Astrocyte (in vitro differentiated cells and primary cell): ENCODE measurements around the gene LFNG.

Experiments
- EZH2 ChIP-seq: IDR thresholded peaks from 2 replicates; pipeline ENCODE4 v1.6.1; 2012; ENCODE audit warnings: mild to moderate bottlenecking, low read length, inconsistent platforms; ENCODE audit not compliant: insufficient read depth
- TF ChIP-seq, protein P1 (sequence below): IDR thresholded peaks from 2 replicates; pipeline ENCODE4 v1.5.1; 2011; ENCODE audit warnings: low read depth, mild to moderate bottlenecking, inconsistent platforms, low read length, moderate library complexity; ENCODE audit not compliant: insufficient read depth

DNA sequence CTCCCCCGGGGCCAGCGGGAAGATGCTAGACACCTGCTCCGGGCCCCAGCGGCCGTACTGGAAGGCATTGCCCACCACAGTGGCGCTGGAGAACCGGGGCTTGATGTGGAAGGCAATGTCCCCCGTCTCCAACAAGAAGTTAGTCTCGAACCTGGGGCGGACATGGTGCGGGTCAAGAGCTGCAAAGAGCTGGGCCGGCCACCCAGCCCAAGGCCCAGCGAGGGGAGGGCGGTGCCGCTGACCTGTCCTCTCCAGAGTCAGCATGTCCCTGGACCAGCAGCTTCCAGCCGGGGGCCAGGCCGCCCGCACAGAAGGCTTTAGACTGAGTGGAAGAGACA is 43.9 kb upstream of the LFNG start:
- no peak for TF ChIP-seq EZH2
- TF ChIP-seq, protein P1, sequence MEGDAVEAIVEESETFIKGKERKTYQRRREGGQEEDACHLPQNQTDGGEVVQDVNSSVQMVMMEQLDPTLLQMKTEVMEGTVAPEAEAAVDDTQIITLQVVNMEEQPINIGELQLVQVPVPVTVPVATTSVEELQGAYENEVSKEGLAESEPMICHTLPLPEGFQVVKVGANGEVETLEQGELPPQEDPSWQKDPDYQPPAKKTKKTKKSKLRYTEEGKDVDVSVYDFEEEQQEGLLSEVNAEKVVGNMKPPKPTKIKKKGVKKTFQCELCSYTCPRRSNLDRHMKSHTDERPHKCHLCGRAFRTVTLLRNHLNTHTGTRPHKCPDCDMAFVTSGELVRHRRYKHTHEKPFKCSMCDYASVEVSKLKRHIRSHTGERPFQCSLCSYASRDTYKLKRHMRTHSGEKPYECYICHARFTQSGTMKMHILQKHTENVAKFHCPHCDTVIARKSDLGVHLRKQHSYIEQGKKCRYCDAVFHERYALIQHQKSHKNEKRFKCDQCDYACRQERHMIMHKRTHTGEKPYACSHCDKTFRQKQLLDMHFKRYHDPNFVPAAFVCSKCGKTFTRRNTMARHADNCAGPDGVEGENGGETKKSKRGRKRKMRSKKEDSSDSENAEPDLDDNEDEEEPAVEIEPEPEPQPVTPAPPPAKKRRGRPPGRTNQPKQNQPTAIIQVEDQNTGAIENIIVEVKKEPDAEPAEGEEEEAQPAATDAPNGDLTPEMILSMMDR, result no peak
